LNCAP (cell line): Measurements from ENCODE around the gene KRT78.

Source experiments
- TF ChIP-seq, protein P1 (sequence below): fragments of 450-650 bp; IDR thresholded peaks from 2 replicates; pipeline ENCODE4 v1.5.1; 2017; ENCODE audit warnings: mild to moderate bottlenecking

Gene KRT78

DNA sequence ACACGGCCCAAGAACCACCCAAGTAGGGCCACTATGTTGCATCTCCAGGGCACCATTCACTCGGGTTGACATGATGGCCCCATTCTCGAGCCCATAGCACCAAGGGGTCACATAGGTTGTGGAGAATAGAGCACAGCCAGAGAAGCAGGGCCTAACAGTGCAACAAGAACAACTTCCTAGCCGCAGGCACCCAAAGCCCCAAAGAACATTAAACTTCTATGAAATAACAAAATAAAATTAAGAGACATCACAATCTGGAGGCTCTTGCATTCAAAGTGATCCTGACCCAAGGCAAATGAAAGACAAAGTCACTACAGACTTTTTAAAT lies 36.8 kb downstream of the KRT78 start:
- TF ChIP-seq, protein P1, sequence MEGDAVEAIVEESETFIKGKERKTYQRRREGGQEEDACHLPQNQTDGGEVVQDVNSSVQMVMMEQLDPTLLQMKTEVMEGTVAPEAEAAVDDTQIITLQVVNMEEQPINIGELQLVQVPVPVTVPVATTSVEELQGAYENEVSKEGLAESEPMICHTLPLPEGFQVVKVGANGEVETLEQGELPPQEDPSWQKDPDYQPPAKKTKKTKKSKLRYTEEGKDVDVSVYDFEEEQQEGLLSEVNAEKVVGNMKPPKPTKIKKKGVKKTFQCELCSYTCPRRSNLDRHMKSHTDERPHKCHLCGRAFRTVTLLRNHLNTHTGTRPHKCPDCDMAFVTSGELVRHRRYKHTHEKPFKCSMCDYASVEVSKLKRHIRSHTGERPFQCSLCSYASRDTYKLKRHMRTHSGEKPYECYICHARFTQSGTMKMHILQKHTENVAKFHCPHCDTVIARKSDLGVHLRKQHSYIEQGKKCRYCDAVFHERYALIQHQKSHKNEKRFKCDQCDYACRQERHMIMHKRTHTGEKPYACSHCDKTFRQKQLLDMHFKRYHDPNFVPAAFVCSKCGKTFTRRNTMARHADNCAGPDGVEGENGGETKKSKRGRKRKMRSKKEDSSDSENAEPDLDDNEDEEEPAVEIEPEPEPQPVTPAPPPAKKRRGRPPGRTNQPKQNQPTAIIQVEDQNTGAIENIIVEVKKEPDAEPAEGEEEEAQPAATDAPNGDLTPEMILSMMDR = no peak

DNA sequence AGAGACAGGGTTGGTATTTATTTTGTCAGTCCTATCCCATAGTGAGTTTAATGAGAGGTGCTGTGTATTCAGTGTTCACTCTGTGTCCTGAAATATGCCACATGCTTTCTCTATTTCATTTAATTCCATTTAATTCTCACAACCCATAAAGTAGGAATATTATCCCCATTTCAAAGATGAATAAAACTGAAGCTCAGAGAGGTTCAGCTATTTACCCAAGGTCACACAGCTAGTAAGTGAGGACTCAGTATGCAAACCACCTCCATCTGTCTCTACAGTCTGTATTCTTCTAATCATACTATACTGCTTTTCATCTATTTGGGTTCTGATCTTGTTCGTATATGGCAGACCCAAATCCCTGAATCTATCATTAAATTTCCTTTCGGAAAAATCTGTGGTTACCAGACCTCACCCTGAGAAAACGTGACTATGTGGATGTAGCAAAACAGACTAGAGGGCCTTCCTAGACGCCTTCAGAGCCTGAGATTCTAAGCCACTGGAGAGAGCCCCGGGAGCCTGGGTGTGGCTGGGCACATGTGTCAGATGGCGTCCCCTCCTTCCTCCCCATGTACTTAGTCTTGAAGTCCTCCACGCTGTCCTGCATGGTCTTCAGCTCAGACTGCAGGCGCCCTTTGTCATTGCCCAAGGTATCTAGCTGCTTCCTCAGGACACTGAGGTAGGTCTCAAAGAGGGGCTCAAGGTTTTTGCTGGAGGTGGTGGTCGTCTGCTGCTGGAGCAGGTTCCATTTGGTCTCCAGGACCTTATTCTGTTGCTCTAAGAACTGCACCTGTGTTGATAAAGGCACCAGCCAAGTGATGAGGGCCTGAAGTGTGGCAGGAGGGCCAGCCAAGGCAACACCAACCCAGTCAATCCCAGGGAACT lies 37.4 kb downstream of the KRT78 start:
- TF ChIP-seq, protein P1 = no peak

DNA sequence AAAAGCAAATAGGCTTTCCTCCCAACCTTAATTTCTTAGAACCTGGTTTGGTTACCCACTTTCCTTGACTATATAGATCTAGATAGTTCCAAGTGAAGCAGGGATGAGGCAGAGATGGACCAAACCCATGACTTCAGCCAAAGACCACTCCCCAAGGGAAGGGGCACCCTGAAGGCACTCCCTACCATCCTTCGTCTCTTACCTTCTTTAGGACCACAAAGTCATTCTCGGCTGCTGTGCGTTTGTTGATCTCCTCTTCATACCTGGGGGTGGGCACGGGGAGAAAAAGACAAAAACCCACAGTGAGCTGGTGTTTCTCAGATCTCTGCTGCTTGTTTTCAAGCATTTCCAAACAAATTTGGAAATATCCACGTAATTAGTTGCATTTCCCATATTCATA lies 38.2 kb downstream of the KRT78 start:
- TF ChIP-seq, protein P1 = no peak

DNA sequence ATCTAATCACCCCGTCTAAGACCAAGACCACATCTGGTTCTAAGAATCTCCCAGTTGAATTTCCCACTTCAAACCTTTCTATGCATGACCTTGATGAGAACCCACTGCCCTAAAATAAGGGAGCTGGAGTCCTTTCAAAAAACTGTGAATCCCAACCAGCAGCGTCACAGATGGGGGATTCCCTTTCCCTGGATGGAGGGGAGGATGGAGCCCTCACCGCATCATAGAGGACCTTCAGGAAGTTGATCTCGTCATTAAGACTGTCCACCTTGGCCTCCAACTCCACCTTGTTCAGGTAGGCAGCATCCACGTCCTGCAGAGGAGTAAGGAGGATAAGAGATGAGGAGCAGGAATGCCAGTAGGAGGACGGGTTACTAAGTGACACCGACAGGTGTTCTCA lies 39.6 kb downstream of the KRT78 start:
- TF ChIP-seq, protein P1 = no peak

DNA sequence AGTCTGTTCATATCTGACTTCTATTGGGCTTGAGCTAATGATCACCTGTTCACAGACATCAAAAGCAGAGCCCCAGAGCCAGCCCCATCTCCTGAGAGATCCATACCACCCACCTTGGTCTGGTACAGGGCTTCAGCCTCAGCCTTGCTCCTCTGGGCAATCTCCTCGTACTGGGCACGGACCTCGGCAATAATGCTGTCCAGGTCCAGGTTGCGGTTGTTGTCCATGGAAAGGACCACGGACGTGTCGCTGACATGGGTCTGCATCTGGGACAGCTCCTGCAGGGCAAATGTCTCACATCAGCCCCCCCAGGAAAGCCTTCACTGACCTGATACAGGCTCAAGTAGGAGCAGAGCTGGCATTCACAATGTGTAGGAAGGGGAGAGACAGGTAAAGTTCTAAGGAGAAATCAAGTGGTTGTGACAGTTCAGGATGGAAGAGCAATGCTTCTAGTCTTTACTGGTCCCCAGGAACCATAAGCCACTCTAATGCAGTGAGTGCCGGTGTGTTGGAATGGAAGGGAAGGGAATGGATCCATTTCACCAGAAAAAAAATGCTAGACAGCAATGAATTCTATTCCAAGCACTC lies 40.1 kb downstream of the KRT78 start:
- TF ChIP-seq, protein P1 = no peak

DNA sequence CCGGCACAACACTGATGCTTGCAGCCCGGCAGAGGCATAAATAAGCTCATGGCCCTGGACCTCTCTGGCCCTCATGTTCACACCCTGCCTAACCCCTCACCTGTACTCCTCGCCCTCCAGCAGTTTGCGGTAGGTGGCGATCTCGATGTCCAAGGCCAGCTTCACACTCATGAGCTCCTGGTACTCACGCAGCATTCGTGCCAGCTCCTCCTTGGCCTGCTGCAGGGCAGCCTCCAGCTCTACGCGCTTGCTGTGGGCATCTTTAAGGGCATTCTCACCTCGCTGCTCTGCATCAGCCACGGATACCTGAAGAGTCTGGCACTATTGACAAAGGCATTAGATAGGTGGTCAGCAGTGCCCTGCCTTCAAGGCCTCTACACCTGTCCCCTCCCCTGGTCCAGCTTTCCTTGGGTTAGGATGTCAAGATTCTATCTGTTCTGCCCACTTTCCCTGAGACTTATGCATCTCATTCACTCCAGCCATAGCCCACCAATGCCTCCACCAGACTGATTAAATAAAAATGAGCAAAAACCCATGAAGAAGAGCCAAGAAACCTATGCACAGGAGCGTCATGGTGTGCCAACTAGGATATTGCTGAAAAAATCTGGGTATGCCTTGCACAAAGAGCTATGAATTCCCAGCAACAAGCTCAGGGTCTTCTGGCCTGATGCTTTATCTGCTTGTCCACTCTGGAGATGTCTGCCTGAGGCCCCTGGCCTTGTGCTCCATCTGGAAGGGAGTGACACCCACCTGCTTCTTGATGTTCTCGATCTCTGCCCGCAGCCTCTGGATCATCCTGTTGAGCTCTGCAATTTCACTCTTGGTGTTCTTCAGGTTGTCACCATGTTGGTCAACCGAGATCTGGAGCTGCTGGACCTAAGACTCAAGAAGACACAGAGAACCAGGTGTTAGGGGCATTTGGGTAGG lies 41.0 kb downstream of the KRT78 start:
- TF ChIP-seq, protein P1 = no peak

DNA sequence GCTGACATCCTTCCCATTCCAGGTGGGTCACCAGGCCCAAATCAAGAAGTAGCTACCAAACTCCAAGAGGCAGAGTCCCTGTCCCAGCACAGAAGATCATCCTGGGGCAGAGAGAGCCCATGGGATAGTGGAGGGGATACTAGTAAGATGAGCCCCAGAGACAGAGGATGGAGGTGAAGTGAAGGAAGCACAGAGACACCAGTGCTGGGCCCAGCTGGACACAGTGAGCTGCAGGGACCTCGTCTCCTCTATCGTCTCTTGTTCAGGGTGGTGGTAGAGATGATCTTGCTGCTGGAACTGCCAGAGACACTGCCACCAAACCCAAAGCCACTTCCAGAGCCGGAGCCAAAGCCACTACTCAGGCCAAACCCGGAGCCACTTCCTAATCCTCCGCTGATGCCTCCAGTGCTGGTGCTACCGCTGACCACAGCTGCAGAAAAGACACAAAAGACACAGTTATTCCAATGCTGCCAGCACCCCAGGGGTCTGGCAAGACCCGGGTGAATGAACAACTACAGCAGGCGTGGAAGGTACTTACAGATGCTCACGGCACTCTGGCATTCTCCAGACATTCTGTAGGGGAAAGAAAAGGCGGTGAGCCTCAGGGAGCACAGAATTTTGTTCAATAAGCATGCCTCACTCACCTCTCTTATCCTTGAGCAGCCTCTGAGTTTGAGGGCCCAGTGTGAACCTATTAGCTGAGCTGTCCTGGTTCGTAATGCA lies 41.8 kb downstream of the KRT78 start:
- TF ChIP-seq, protein P1 = no peak
